Liver (tissue), 9 donors: ENCODE measurements around the gene URI1. TPM values are rescaled to one million over a fixed set of nuclear protein-coding genes. Genes with fewer than 3 reads are reported as not detected.

Experiments
- DNase-seq: peaks from one replicate; pipeline ENCODE4 v3.0.0-alpha.2; 2017; ENCODE audit warnings: low spot score
- H3K27ac ChIP-seq, 2 donors: one replicate each; pipeline ENCODE4 v1.7.0; 2013; ENCODE audit warnings: inconsistent platforms in 2 of 2, low read length in 2 of 2, control low read depth in 1 of 2, low read depth in 1 of 2, mild to moderate bottlenecking in 1 of 2
- H3K27me3 ChIP-seq, 4 donors: one replicate each; pipeline versions ENCODE4 v1.6.1 to v1.7.0; 2013; ENCODE audit warnings: low read length in 3 of 4, inconsistent platforms in 1 of 4, mild to moderate bottlenecking in 1 of 4, moderate library complexity in 1 of 4; ENCODE audit not compliant: control insufficient read depth in 4 of 4, insufficient read depth in 4 of 4
- H3K36me3 ChIP-seq, 4 donors: one replicate each; pipeline versions ENCODE4 v1.6.1 to v1.7.0; 2013; ENCODE audit warnings: low read length in 3 of 4, mild to moderate bottlenecking in 3 of 4, low read depth in 1 of 4, moderate library complexity in 1 of 4; ENCODE audit not compliant: control insufficient read depth in 4 of 4, insufficient read depth in 3 of 4
- H3K4me1 ChIP-seq, 4 donors: one replicate each; pipeline versions ENCODE4 v1.6.1 to v1.7.0; 2013; ENCODE audit warnings: low read length in 3 of 4, mild to moderate bottlenecking in 3 of 4, moderate library complexity in 1 of 4; ENCODE audit not compliant: control insufficient read depth in 4 of 4, insufficient read depth in 4 of 4
- H3K4me3 ChIP-seq, 3 donors: one replicate each; pipeline versions ENCODE4 v1.6.1 to v1.7.0; 2013; ENCODE audit warnings: low read length in 3 of 3, control low read depth in 1 of 3, low read depth in 1 of 3, mild to moderate bottlenecking in 1 of 3
- H3K9ac ChIP-seq, 2 donors: one replicate each; pipeline ENCODE4 v1.7.0; 2013; ENCODE audit warnings: low read length in 2 of 2, mild to moderate bottlenecking in 2 of 2, moderate library complexity in 2 of 2, control low read depth in 1 of 2, low read depth in 1 of 2
- H3K9me3 ChIP-seq, 4 donors: one replicate each; pipeline versions ENCODE4 v1.6.1 to v1.7.0; 2013; ENCODE audit warnings: low read length in 3 of 4; ENCODE audit not compliant: control insufficient read depth in 4 of 4
- EGR1 ChIP-seq, 2 donors: IDR thresholded peaks; 2 replicates each; pipeline ENCODE4 v1.6.1; 2016 to 2018; ENCODE audit warnings: antibody characterized with exemption in 2 of 2, low read depth in 2 of 2
- FOXA1 ChIP-seq: IDR thresholded peaks from 2 replicates; pipeline ENCODE4 v1.6.1; 2016; ENCODE audit warnings: antibody characterized with exemption
- FOXA2 ChIP-seq: IDR thresholded peaks from 2 replicates; pipeline ENCODE4 v1.6.1; 2016; ENCODE audit warnings: antibody characterized with exemption
- GABPA ChIP-seq, 2 donors: IDR thresholded peaks in 1 of 2; conservative IDR thresholded peaks in 1 of 2; 2 replicates each; pipeline ENCODE4 v1.6.1; 2016; ENCODE audit warnings: antibody characterized with exemption in 2 of 2, mild to moderate bottlenecking in 1 of 2, moderate library complexity in 1 of 2
- HNF4A ChIP-seq, 2 donors: conservative IDR thresholded peaks; 2 replicates each; pipeline ENCODE4 v1.6.1; 2016; ENCODE audit warnings: antibody characterized with exemption in 2 of 2, mild to moderate bottlenecking in 2 of 2
- HNF4G ChIP-seq: IDR thresholded peaks from 2 replicates; pipeline ENCODE4 v1.6.1; 2016; ENCODE audit warnings: antibody characterized with exemption
- JUND ChIP-seq, 2 donors: IDR thresholded peaks; 2 replicates each; pipeline ENCODE4 v1.6.1; 2016; ENCODE audit warnings: antibody characterized with exemption in 2 of 2
- NR2F2 ChIP-seq: IDR thresholded peaks from 2 replicates; pipeline ENCODE4 v1.6.1; 2016; ENCODE audit warnings: antibody characterized with exemption
- RAD21 ChIP-seq, 2 donors: IDR thresholded peaks; 2 replicates each; pipeline ENCODE4 v1.6.1; 2016; ENCODE audit warnings: antibody characterized with exemption in 2 of 2, mild to moderate bottlenecking in 2 of 2
- TAF1 ChIP-seq: conservative IDR thresholded peaks from 2 replicates; pipeline ENCODE4 v1.6.1; 2016; ENCODE audit warnings: antibody characterized with exemption, mild to moderate bottlenecking
- YY1 ChIP-seq: IDR thresholded peaks from 2 replicates; pipeline ENCODE4 v1.6.1; 2016; ENCODE audit warnings: antibody characterized with exemption, mild to moderate bottlenecking
- WGBS: extraction: QIAGEN DNeasy Blood & Tissue Kit; methylation state at CpG from one replicate; pipeline ENCODE4 v1.1.7; 2013; 5-methylcytosine and 5-hydroxymethylcytosine counted together
- polyA plus RNA-seq, 2 donors: library from polyadenylated mRNA; stranded (reverse) in 1 of 2; unstranded in 1 of 2; fragments of 200-250 nt in 1 of 2; fragments of >200 nt in 1 of 2; fragmentation: Nextera tagmentation in 1 of 2; extraction: Ambion mirVana in 1 of 2; gene quantifications; one replicate each; pipeline versions ENCODE4 v1.2.1 to v1.2.3, GENCODE V29; 2013 to 2015
- total RNA-seq, 2 donors: library from RNA; depleted of rRNA; stranded (reverse); fragments of >200 nt; gene quantifications; one replicate each; pipeline ENCODE4 v1.2.3, GENCODE V29; 2014
- TF ChIP-seq, protein P1 (sequence below): IDR thresholded peaks from 2 replicates; pipeline ENCODE4 v1.6.1; 2016; ENCODE audit warnings: antibody characterized with exemption
- TF ChIP-seq, protein P2 (sequence below): IDR thresholded peaks from 2 replicates; pipeline ENCODE4 v1.6.1; 2016; ENCODE audit warnings: antibody characterized with exemption, mild to moderate bottlenecking
- TF ChIP-seq, protein P3 (sequence below): IDR thresholded peaks from 2 replicates; pipeline ENCODE4 v1.6.1; 2016; ENCODE audit warnings: antibody characterized with exemption
- TF ChIP-seq, protein P4 (sequence below): IDR thresholded peaks from 2 replicates; pipeline ENCODE4 v1.6.1; 2016; ENCODE audit warnings: antibody characterized with exemption
- TF ChIP-seq, protein P5 (sequence below): fragments of 150-350 bp; IDR thresholded peaks from 2 replicates; pipeline ENCODE4 v1.5.1; 2017; ENCODE audit warnings: improper control_type of control experiment, low read depth, low read length; ENCODE audit not compliant: missing input control
- donor health status: healthy.
- donor health status: healthy.
- donor health status: healthy.
- donor health status: healthy.
- donor health status: healthy.

URI1 gene
- total and polyA plus RNA-seq, 4 donors, result 12.2 to 29.5 (median 15.7) TPM

DNA sequence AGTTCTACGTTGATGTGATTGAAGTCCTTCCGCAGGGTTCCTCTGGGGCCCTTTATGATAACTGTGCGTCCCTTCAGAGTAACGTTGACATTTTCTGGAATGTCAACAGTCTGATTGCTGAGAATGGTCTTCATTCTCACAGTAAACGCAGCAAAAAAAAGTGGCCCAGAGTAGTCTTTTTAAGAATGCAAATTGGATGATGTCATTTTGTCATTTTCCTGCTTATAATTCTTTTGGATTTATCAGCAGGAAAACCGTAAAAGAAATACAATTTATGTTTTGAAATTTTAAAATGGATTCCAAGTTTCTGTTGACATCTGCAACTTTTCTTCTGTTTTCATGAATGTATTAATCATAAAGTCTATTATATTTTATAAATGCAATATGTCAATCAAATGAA lies 14.8 kb downstream of the URI1 start:
- 87% methylated on average over 6 of the region's 6 CpGs for WGBS
- H3K4me1 ChIP-seq, result no peaks in the 10 kb centered on the region
- no peaks in the 10 kb centered on the region for H3K27me3 ChIP-seq
- TF ChIP-seq YY1, result no peak
- TF ChIP-seq, protein P1, sequence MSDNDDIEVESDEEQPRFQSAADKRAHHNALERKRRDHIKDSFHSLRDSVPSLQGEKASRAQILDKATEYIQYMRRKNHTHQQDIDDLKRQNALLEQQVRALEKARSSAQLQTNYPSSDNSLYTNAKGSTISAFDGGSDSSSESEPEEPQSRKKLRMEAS, result no peak
- TF ChIP-seq JUND (IDR thresholded peaks at IDR 0.05), result no peak
- no peak for TF ChIP-seq HNF4A (conservative IDR thresholded peaks at IDR 0.05)
- TF ChIP-seq, protein P2, sequence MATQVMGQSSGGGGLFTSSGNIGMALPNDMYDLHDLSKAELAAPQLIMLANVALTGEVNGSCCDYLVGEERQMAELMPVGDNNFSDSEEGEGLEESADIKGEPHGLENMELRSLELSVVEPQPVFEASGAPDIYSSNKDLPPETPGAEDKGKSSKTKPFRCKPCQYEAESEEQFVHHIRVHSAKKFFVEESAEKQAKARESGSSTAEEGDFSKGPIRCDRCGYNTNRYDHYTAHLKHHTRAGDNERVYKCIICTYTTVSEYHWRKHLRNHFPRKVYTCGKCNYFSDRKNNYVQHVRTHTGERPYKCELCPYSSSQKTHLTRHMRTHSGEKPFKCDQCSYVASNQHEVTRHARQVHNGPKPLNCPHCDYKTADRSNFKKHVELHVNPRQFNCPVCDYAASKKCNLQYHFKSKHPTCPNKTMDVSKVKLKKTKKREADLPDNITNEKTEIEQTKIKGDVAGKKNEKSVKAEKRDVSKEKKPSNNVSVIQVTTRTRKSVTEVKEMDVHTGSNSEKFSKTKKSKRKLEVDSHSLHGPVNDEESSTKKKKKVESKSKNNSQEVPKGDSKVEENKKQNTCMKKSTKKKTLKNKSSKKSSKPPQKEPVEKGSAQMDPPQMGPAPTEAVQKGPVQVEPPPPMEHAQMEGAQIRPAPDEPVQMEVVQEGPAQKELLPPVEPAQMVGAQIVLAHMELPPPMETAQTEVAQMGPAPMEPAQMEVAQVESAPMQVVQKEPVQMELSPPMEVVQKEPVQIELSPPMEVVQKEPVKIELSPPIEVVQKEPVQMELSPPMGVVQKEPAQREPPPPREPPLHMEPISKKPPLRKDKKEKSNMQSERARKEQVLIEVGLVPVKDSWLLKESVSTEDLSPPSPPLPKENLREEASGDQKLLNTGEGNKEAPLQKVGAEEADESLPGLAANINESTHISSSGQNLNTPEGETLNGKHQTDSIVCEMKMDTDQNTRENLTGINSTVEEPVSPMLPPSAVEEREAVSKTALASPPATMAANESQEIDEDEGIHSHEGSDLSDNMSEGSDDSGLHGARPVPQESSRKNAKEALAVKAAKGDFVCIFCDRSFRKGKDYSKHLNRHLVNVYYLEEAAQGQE, result no peak
- TF ChIP-seq, protein P3, sequence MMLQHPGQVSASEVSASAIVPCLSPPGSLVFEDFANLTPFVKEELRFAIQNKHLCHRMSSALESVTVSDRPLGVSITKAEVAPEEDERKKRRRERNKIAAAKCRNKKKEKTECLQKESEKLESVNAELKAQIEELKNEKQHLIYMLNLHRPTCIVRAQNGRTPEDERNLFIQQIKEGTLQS, result no peak
- no peak for TF ChIP-seq EGR1 (IDR thresholded peaks at IDR 0.05; ENCODE audit: low read depth in 2 of 2)
- no peak for TF ChIP-seq GABPA (IDR thresholded peaks at IDR 0.05 in 1 of 2, conservative IDR thresholded peaks at IDR 0.05 in 1 of 2)
- no peak for TF ChIP-seq HNF4G
- no peak overlapping the region for H3K9ac ChIP-seq
- H3K4me3 ChIP-seq, result no peak overlapping the region
- no peaks in the 10 kb centered on the region for H3K36me3 ChIP-seq
- H3K27ac ChIP-seq, result no peak overlapping the region
- H3K9me3 ChIP-seq, result no peaks in the 10 kb centered on the region
- DNase-seq, result no peak

DNA sequence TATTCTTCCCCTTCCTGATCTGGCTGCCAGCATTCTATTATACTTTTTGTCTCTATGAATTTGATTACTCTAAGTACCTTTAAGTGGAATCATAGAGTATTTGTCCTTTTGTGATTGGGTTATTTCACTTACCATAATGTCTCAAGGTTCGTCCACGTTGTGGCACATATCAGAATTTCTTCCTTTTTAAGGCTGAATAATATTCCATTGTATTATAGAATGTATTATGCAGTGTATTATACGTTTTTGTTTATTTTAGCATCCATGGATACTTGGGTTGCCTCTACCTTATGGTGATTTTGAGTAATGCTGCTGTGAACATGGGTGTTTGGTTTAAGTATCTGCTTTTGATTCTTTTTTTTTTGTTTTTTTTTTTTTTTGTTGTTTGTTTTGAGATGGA lies 19.3 kb downstream of the URI1 start:
- Histone ChIP-seq H3K4me3 (no peak overlapping the region), H3K36me3 (no peaks in the 10 kb centered on the region), H3K4me1 (peaks cover 2 to 7% (median 3%) of the 10 kb centered on the region in 4 donors), H3K9ac (no peak overlapping the region), H3K27me3 (no peaks in the 10 kb centered on the region), H3K27ac (no peak overlapping the region), H3K9me3 (no peaks in the 10 kb centered on the region)
- no peak for DNase-seq
- 92% methylated on average over 3 of the region's 3 CpGs for WGBS
- no peak for TF ChIP-seq HNF4A (conservative IDR thresholded peaks at IDR 0.05)
- TF ChIP-seq JUND (IDR thresholded peaks at IDR 0.05), result no peak
- no peak for TF ChIP-seq EGR1 (IDR thresholded peaks at IDR 0.05; ENCODE audit: low read depth in 2 of 2)
- TF ChIP-seq, protein P2, result no peak
- TF ChIP-seq TAF1, result no peak
- TF ChIP-seq, protein P4, sequence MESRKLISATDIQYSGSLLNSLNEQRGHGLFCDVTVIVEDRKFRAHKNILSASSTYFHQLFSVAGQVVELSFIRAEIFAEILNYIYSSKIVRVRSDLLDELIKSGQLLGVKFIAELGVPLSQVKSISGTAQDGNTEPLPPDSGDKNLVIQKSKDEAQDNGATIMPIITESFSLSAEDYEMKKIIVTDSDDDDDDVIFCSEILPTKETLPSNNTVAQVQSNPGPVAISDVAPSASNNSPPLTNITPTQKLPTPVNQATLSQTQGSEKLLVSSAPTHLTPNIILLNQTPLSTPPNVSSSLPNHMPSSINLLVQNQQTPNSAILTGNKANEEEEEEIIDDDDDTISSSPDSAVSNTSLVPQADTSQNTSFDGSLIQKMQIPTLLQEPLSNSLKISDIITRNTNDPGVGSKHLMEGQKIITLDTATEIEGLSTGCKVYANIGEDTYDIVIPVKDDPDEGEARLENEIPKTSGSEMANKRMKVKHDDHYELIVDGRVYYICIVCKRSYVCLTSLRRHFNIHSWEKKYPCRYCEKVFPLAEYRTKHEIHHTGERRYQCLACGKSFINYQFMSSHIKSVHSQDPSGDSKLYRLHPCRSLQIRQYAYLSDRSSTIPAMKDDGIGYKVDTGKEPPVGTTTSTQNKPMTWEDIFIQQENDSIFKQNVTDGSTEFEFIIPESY, result no peak
- no peak for TF ChIP-seq FOXA2
- TF ChIP-seq, protein P1, result no peak
- TF ChIP-seq GABPA (IDR thresholded peaks at IDR 0.05 in 1 of 2, conservative IDR thresholded peaks at IDR 0.05 in 1 of 2), result no peak
- no peak for TF ChIP-seq YY1
- no peak for TF ChIP-seq FOXA1
- TF ChIP-seq, protein P3, result no peak
- no peak for TF ChIP-seq NR2F2
- TF ChIP-seq, protein P5, sequence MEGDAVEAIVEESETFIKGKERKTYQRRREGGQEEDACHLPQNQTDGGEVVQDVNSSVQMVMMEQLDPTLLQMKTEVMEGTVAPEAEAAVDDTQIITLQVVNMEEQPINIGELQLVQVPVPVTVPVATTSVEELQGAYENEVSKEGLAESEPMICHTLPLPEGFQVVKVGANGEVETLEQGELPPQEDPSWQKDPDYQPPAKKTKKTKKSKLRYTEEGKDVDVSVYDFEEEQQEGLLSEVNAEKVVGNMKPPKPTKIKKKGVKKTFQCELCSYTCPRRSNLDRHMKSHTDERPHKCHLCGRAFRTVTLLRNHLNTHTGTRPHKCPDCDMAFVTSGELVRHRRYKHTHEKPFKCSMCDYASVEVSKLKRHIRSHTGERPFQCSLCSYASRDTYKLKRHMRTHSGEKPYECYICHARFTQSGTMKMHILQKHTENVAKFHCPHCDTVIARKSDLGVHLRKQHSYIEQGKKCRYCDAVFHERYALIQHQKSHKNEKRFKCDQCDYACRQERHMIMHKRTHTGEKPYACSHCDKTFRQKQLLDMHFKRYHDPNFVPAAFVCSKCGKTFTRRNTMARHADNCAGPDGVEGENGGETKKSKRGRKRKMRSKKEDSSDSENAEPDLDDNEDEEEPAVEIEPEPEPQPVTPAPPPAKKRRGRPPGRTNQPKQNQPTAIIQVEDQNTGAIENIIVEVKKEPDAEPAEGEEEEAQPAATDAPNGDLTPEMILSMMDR, result no peak
- no peak for TF ChIP-seq RAD21 (IDR thresholded peaks at IDR 0.05)
